K562 (cell line): ENCODE data around the gene OR7C1. TPM values are rescaled to one million over a fixed set of nuclear protein-coding genes. Genes with fewer than 3 reads are reported as not detected.

Source experiments
- ARID2 ChIP-seq: fragments of 450-650 bp; IDR thresholded peaks from 2 replicates; pipeline ENCODE4 v1.6.1; 2017; ENCODE audit warnings: antibody characterized with exemption, mild to moderate bottlenecking
- CEBPB ChIP-seq: fragments of 450-650 bp; IDR thresholded peaks from 2 replicates; pipeline ENCODE4 v1.6.1; 2016; ENCODE audit warnings: missing genetic modification characterization, missing compliant biosample characterization
- ETS2 ChIP-seq: IDR thresholded peaks from 2 replicates; pipeline ENCODE4 v1.6.1; 2016; ENCODE audit warnings: borderline replicate concordance, missing genetic modification characterization, mild to moderate bottlenecking, moderate library complexity, missing compliant biosample characterization; ENCODE audit not compliant: poor library complexity, severe bottlenecking
- FOXK1 ChIP-seq: sonication (generic); formaldehyde crosslinking; IDR thresholded peaks from 2 replicates; pipeline ENCODE4 v1.8.0; 2022; ENCODE audit warnings: missing genetic modification reagents, mild to moderate bottlenecking, borderline replicate concordance
- MTF1 ChIP-seq: fragments of 250-450 bp; sonication (Bioruptor Pico); IDR thresholded peaks from 2 replicates; pipeline ENCODE4 v1.9.0; 2021; ENCODE audit warnings: moderate library complexity, mild to moderate bottlenecking, inconsistent platforms, borderline replicate concordance
- NFIX ChIP-seq: fragments of 250-450 bp; sonication (Bioruptor Pico); IDR thresholded peaks from 2 replicates; pipeline ENCODE4 v1.4.0; 2020; ENCODE audit warnings: low read depth, mild to moderate bottlenecking, moderate library complexity
- RAD51 ChIP-seq: fragments of 450-650 bp; IDR thresholded peaks from 2 replicates; pipeline ENCODE4 v1.7.1; 2016; ENCODE audit warnings: low read depth, mild to moderate bottlenecking, borderline replicate concordance
- RCOR1 ChIP-seq, 2 experiments: IDR thresholded peaks; 2 replicates each; pipeline ENCODE4 v1.6.1; 2012; ENCODE audit warnings: low read depth in 2 of 2, low read length in 2 of 2, borderline replicate concordance in 1 of 2, improper control_type of control experiment in 1 of 2
- SAP30 ChIP-seq: fragments of 200-600 bp; sonication (generic); IDR thresholded peaks from 2 replicates; pipeline ENCODE4 v1.6.1; 2012; ENCODE audit warnings: borderline replicate concordance, low read depth, mild to moderate bottlenecking, moderate library complexity, low read length, control low read depth, inconsistent platforms; ENCODE audit not compliant: insufficient read depth, poor library complexity, severe bottlenecking
- TAF1 ChIP-seq: IDR thresholded peaks from 2 replicates; pipeline ENCODE4 v1.6.1; 2011; ENCODE audit warnings: mild to moderate bottlenecking, low read length, moderate library complexity; ENCODE audit not compliant: insufficient read depth, control insufficient read depth, severe bottlenecking; ENCODE audit errors: extremely low read depth
- polyA plus RNA-seq, 8 experiments: library from polyadenylated mRNA; depleted of rRNA in 4 of 8; stranded (reverse) in 5 of 8; unstranded in 3 of 8; fragments of >200 nt; fragmentation: Nextera tagmentation in 2 of 8; fragmentation: Illumina TruSeq in 1 of 8; extraction: Ambion mirVana in 2 of 8; extraction: Trizol in 1 of 8; gene quantifications; 2 replicates each; pipeline versions ENCODE4 v1.2.1 to v1.2.3, GENCODE V29; 2011 to 2014; ENCODE audit warnings: inconsistent platforms in 1 of 8, missing spikeins in 1 of 8
- total RNA-seq, 7 experiments: library from RNA; depleted of rRNA in 6 of 7; stranded (reverse); fragments of >200 nt in 6 of 7; fragmentation: Illumina TruSeq in 2 of 7; extraction: Trizol in 2 of 7; gene quantifications; 2 replicates each; pipeline versions ENCODE4 v1.2.1 to v1.2.3, GENCODE V29; 2011 to 2021; ENCODE audit warnings: low replicate concordance in 1 of 7
- TF ChIP-seq, protein P1 (sequence below): fragments of 200-800 bp; sonication (Bioruptor generic); IDR thresholded peaks from 2 replicates; pipeline ENCODE4 v1.6.1; 2017; ENCODE audit warnings: missing genetic modification characterization, missing compliant biosample characterization
- TF ChIP-seq, protein P2 (sequence below): sonication (generic); formaldehyde crosslinking; IDR thresholded peaks from 2 replicates; pipeline ENCODE4 v1.8.0; 2022; ENCODE audit warnings: missing genetic modification reagents, mild to moderate bottlenecking, borderline replicate concordance
- TF ChIP-seq, protein P3 (sequence below): fragments of 250-450 bp; sonication (Bioruptor Pico); IDR thresholded peaks from 2 replicates; pipeline ENCODE4 v1.5.0; 2020; ENCODE audit warnings: mild to moderate bottlenecking
- TF ChIP-seq, protein P4 (sequence below): fragments of 250-450 bp; sonication (Bioruptor Pico); IDR thresholded peaks from 2 replicates; pipeline ENCODE4 v1.8.0; 2022; ENCODE audit warnings: moderate library complexity, mild to moderate bottlenecking, inconsistent platforms

Gene OR7C1
- total and polyA plus RNA-seq, 9 of the 15 experiments (the other 6 are each of a cell fraction or from before 2014, with no cell fraction given): 0.01 to 0.18 (median 0.10) TPM; not detected in 1

DNA sequence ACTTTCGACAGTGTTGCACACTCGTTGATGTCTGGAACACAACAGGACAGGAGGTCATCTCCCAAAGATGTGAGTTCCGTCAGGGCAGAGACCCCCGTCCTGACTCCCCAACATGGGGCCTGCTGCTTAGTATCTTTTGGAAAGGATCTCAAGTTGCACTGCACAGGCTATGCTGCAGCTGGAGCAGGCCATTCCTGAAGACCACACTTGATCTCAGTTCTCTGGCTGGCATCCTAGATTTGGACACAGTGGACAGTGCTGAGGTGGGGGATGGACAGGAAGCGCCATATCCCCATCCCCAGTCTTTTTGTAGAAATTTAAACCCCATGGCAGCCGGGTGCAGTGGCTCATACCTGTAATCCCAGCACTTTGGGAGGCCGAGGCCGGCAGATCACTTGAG lies 62.5 kb downstream of the OR7C1 start (continued):
- TF ChIP-seq, protein P1, sequence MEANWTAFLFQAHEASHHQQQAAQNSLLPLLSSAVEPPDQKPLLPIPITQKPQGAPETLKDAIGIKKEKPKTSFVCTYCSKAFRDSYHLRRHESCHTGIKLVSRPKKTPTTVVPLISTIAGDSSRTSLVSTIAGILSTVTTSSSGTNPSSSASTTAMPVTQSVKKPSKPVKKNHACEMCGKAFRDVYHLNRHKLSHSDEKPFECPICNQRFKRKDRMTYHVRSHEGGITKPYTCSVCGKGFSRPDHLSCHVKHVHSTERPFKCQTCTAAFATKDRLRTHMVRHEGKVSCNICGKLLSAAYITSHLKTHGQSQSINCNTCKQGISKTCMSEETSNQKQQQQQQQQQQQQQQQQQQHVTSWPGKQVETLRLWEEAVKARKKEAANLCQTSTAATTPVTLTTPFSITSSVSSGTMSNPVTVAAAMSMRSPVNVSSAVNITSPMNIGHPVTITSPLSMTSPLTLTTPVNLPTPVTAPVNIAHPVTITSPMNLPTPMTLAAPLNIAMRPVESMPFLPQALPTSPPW (CRISPR knock-in tag): no peak
- TF ChIP-seq, protein P2, sequence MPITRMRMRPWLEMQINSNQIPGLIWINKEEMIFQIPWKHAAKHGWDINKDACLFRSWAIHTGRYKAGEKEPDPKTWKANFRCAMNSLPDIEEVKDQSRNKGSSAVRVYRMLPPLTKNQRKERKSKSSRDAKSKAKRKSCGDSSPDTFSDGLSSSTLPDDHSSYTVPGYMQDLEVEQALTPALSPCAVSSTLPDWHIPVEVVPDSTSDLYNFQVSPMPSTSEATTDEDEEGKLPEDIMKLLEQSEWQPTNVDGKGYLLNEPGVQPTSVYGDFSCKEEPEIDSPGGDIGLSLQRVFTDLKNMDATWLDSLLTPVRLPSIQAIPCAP (CRISPR knock-in tag): no peak
- no peak for TF ChIP-seq ETS2
- no peak for TF ChIP-seq CEBPB (tag)
- TF ChIP-seq, protein P3, sequence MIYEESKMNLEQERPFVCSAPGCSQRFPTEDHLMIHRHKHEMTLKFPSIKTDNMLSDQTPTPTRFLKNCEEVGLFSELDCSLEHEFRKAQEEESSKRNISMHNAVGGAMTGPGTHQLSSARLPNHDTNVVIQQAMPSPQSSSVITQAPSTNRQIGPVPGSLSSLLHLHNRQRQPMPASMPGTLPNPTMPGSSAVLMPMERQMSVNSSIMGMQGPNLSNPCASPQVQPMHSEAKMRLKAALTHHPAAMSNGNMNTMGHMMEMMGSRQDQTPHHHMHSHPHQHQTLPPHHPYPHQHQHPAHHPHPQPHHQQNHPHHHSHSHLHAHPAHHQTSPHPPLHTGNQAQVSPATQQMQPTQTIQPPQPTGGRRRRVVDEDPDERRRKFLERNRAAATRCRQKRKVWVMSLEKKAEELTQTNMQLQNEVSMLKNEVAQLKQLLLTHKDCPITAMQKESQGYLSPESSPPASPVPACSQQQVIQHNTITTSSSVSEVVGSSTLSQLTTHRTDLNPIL (CRISPR knock-in tag): no peak
- TF ChIP-seq RCOR1 (IDR thresholded peaks at IDR 0.05; ENCODE audit: borderline replicate concordance in 1 of 2, low read depth in 2 of 2, low read length in 2 of 2): no peak
- TF ChIP-seq MTF1 (CRISPR knock-in tag): no peak
- no peak for TF ChIP-seq FOXK1 (CRISPR knock-in tag)
- TF ChIP-seq RAD51: no peak
- TF ChIP-seq, protein P4, sequence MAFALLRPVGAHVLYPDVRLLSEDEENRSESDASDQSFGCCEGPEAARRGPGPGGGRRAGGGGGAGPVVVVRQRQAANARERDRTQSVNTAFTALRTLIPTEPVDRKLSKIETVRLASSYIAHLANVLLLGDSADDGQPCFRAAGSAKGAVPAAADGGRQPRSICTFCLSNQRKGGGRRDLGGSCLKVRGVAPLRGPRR (CRISPR knock-in tag): no peak
- no peak for TF ChIP-seq TAF1
- no peak for TF ChIP-seq NFIX
- no peak for TF ChIP-seq SAP30
- no peak for TF ChIP-seq ARID2
- TF ChIP-seq, all 486 proteins: peak for 0
